Right lobe of liver (tissue), 6 donors: Measurements from ENCODE around the gene PXYLP1. TPM values are rescaled to one million over a fixed set of nuclear protein-coding genes. Genes with fewer than 3 reads are reported as not detected.
A peak's percentile ranks its signal among the peaks of the same experiment; 100 is the strongest.

Experiments
- ATAC-seq, 4 donors: fragments of 200-7000 bp; cut with Tn5 transposase; one replicate each; pipeline ENCODE4 v1.9.1; 2020; ENCODE audit warnings: mild to moderate bottlenecking in 4 of 4, moderate library complexity in 4 of 4
- DNase-seq, 3 donors: peaks; one replicate each; pipeline ENCODE4 v3.0.0-alpha.2; 2020
- H3K27ac ChIP-seq, 3 donors: fragments of 200-600 bp; one replicate each; pipeline ENCODE4 v1.8.0; 2022
- H3K27me3 ChIP-seq, 2 donors: fragments of 200-600 bp; one replicate each; pipeline ENCODE4 v1.8.0; 2022
- H3K36me3 ChIP-seq, 4 donors: fragments of 200-600 bp; sonication (generic) in 1 of 4; one replicate each; pipeline versions ENCODE4 v1.5.1 to v1.8.0; 2017 to 2022; ENCODE audit warnings: control low read depth in 1 of 4
- H3K4me1 ChIP-seq, 4 donors: fragments of 200-600 bp; sonication (generic) in 1 of 4; one replicate each; pipeline versions ENCODE4 v1.5.1 to v1.8.0; 2017 to 2022; ENCODE audit warnings: control low read depth in 1 of 4
- H3K4me3 ChIP-seq, 3 donors: fragments of 200-600 bp; one replicate each; pipeline ENCODE4 v1.8.0; 2022
- H3K9me3 ChIP-seq, 4 donors: fragments of 200-600 bp; sonication (generic) in 1 of 4; one replicate each; pipeline versions ENCODE4 v1.5.1 to v1.8.0; 2017 to 2022; ENCODE audit warnings: control low read depth in 1 of 4
- CTCF ChIP-seq, 4 donors: fragments of 200-600 bp in 3 of 4; fragments of 450-650 bp in 1 of 4; IDR thresholded peaks; one replicate each; pipeline versions ENCODE4 v1.5.1 to v1.8.0; 2016 to 2022; ENCODE audit warnings: antibody characterized with exemption in 4 of 4, mild to moderate bottlenecking in 2 of 4
- POLR2A ChIP-seq: fragments of 450-650 bp; IDR thresholded peaks from one replicate; pipeline ENCODE4 v1.6.1; 2017; ENCODE audit warnings: antibody characterized with exemption, mild to moderate bottlenecking
- WGBS: methylation state at CpG from one replicate; pipeline ENCODE4 v1.1.6; 2018; ENCODE audit warnings: low coverage, low lambda C conversion rate; ENCODE audit not compliant: insufficient coverage; ENCODE audit errors: missing lambda C conversion rate; 5-methylcytosine and 5-hydroxymethylcytosine counted together
- intact Hi-C, 2 donors: fragments of 100-400 bp; cut with DNase I; formaldehyde crosslinking; loops; one replicate each; pipeline versions ENCODE4 v1.11.2 to v1.14.1; 2022
- total RNA-seq, 6 experiments: library from RNA; depleted of rRNA in 2 of 6; stranded (reverse); fragments of >200 nt in 2 of 6; fragmentation: NEBNext Ultra II Directional in 3 of 6; extraction: Animal tissue kit (Norgen Biotek cat#: 25700) in 3 of 6; gene quantifications; one replicate each; pipeline versions ENCODE4 v1.1.0 to v1.2.4, GENCODE V29; 2016 to 2023
- donor health status: DM: no; HTN: yes; CAD: no.
- donor health status: DM: no; HTN: no; CAD: no.
- donor health status: DM: no; HTN: no; CAD: no.
- donor health status: DM: no; HTN: yes; CAD: no.
- donor health status: DM: no; HTN: yes; CAD: no.

Gene PXYLP1
- total RNA-seq, 6 experiments from 2014 or later, result 2.0 to 4.7 (median 3.0) TPM

- no peak overlapping the region for H3K4me3 ChIP-seq
- H3K9me3 ChIP-seq, result no peaks in the 10 kb centered on the region
- peaks cover 0 to 4% of the 10 kb centered on the region in 2 donors for H3K27me3 ChIP-seq
- no peak for TF ChIP-seq POLR2A
- peak; percentile 98 to 99 (median 99) for TF ChIP-seq CTCF (IDR thresholded peaks at IDR 0.05)
- no peaks in the 10 kb centered on the region for H3K4me1 ChIP-seq
- ATAC-seq (peak; percentile 100), DNase-seq (peak; percentile 95 to 96 (median 96))
- no peak overlapping the region for H3K27ac ChIP-seq
- H3K36me3 ChIP-seq, result no peaks in the 10 kb centered on the region
- 5% methylated on average over 11 of the region's 11 CpGs for WGBS
- intact Hi-C loops, result loop anchor here in 1 of 2 donors (10.0 kb wide), 1 partner anchor 178 kb away; no protein-coding TSS in a partner anchor
Measured at GRCh38 chr3:141192345-141192744, 39.3 kb upstream of the PXYLP1 start.

- H3K4me1 ChIP-seq, result no peaks in the 10 kb centered on the region
- DNase-seq (no peak), ATAC-seq (no peak)
- H3K9me3 ChIP-seq, result no peaks in the 10 kb centered on the region
- H3K4me3 ChIP-seq, result no peak overlapping the region
- no peaks in the 10 kb centered on the region for H3K36me3 ChIP-seq
- TF ChIP-seq CTCF (IDR thresholded peaks at IDR 0.05), result no peak
- TF ChIP-seq POLR2A, result no peak
- intact Hi-C loops, result loop anchor here in 1 of 2 donors (10.0 kb wide), 1 partner anchor 178 kb away; no protein-coding TSS in a partner anchor
- whole genome bisulfite sequencing, result 82% methylated on average over 3 of the region's 13 CpGs
- H3K27ac ChIP-seq, result no peak overlapping the region
- H3K27me3 ChIP-seq, result peaks cover 0 to 4% of the 10 kb centered on the region in 2 donors
Measured at GRCh38 chr3:141193066-141193830, 38.4 kb upstream of the PXYLP1 start.

- 50% methylated on average over 1 of the region's 3 CpGs for WGBS
- no peaks in the 10 kb centered on the region for H3K4me1 ChIP-seq
- DNase-seq (no peak), ATAC-seq (no peak)
- intact Hi-C loops, result no loop called here
- H3K27ac ChIP-seq, result no peak overlapping the region
- no peak overlapping the region for H3K4me3 ChIP-seq
- no peaks in the 10 kb centered on the region for H3K27me3 ChIP-seq
- H3K9me3 ChIP-seq, result no peaks in the 10 kb centered on the region
- TF ChIP-seq POLR2A (no peak), CTCF (IDR thresholded peaks at IDR 0.05) (no peak)
- no peaks in the 10 kb centered on the region for H3K36me3 ChIP-seq
Measured at GRCh38 chr3:141201122-141201521, 30.5 kb upstream of the PXYLP1 start.

GRCh38 chr3:141202682-141203081 lies 28.9 kb upstream of the PXYLP1 start:
- 59% methylated on average over 4 of the region's 4 CpGs for WGBS

More at GRCh38 chr3:141202682-141203081, 28.9 kb upstream of the PXYLP1 start:
- no peaks in the 10 kb centered on the region for H3K4me1 ChIP-seq
- H3K36me3 ChIP-seq, result no peaks in the 10 kb centered on the region
- no peaks in the 10 kb centered on the region for H3K9me3 ChIP-seq
- no peak overlapping the region for H3K27ac ChIP-seq
- no peak overlapping the region for H3K4me3 ChIP-seq
- DNase-seq, result no peak
- no peaks in the 10 kb centered on the region for H3K27me3 ChIP-seq
- no peak for ATAC-seq
- TF ChIP-seq CTCF (IDR thresholded peaks at IDR 0.05), result no peak
- TF ChIP-seq POLR2A, result no peak
- intact Hi-C loops, result no loop called here
